Central memory CD8-positive, alpha-beta T cell (primary cell): Measurements from ENCODE around the gene CARD11.

Experiments used
- ATAC-seq: fragments of 150-1000 bp; cut with Tn5 transposase; replicated peaks from 2 replicates; pipeline ENCODE4 v1.10.0; 2022; ENCODE audit warnings: mild to moderate bottlenecking, moderate FRiP score, moderate number of reproducible peaks; ENCODE audit not compliant: poor library complexity, severe bottlenecking; ENCODE audit errors: extremely low read depth
- DNase-seq, 2 donors: peaks; one replicate each; pipeline ENCODE4 v3.0.0; 2021; ENCODE audit warnings: low spot score in 2 of 2
- H3K27ac Mint-ChIP-seq: one replicate; pipeline ENCODE4 v1.8.0; 2022; ENCODE audit warnings: low read depth, mild to moderate bottlenecking, moderate library complexity, mixed read lengths
- H3K27me3 Mint-ChIP-seq: one replicate; pipeline ENCODE4 v1.8.0; 2022; ENCODE audit warnings: mixed read lengths
- H3K36me3 Mint-ChIP-seq: one replicate; pipeline ENCODE4 v1.8.0; 2022; ENCODE audit warnings: mild to moderate bottlenecking, moderate library complexity, mixed read lengths; ENCODE audit not compliant: insufficient read depth
- H3K4me1 Mint-ChIP-seq: one replicate; pipeline ENCODE4 v1.8.0; 2022; ENCODE audit warnings: mixed read lengths
- H3K4me3 Mint-ChIP-seq: one replicate; pipeline ENCODE4 v1.8.0; 2022; ENCODE audit warnings: mild to moderate bottlenecking, moderate library complexity, mixed read lengths
- H3K9me3 Mint-ChIP-seq: one replicate; pipeline ENCODE4 v1.8.0; 2022; ENCODE audit warnings: mixed read lengths

The CARD11 gene

GRCh38 chr7:3043544-3044371, at the start of gene CARD11:
Gene CARD11 (minus strand): TSS chr7:3043867. CDS start chr7:2958506, 85,361 bp downstream.
- H3K4me3 Mint-ChIP-seq: peak within 1 kb of the TSS; percentile 95
- H3K27ac Mint-ChIP-seq: peak within 1 kb of the TSS; percentile 91
- ATAC-seq (peak; percentile 65), DNase-seq (peak in 1 of 2 donors; percentile 23)
- no peaks in the 10 kb centered on the region for H3K27me3 Mint-ChIP-seq
- peaks cover 48% of the 10 kb centered on the region for H3K4me1 Mint-ChIP-seq
- H3K36me3 Mint-ChIP-seq: peaks cover 28% of the 10 kb centered on the region
- no peaks in the 10 kb centered on the region for H3K9me3 Mint-ChIP-seq

GRCh38 chr7:3092468-3092867, 48.8 kb upstream of the CARD11 start:
- Mint-ChIP-seq H3K36me3 (peaks cover 10% of the 10 kb centered on the region), H3K4me1 (peaks cover 60% of the 10 kb centered on the region), H3K27ac (peak overlapping the region; percentile 92), H3K4me3 (peak overlapping the region; percentile 57), H3K9me3 (no peaks in the 10 kb centered on the region), H3K27me3 (no peaks in the 10 kb centered on the region)
- peak; percentile 33 to 73 for DNase-seq
- peak; percentile 86 for ATAC-seq

- Mint-ChIP-seq H3K27me3 (no peaks in the 10 kb centered on the region), H3K4me1 (peaks cover 60% of the 10 kb centered on the region), H3K36me3 (peaks cover 10% of the 10 kb centered on the region), H3K27ac (peak overlapping the region; percentile 92), H3K4me3 (peak overlapping the region; percentile 57), H3K9me3 (no peaks in the 10 kb centered on the region)
- ATAC-seq (no peak), DNase-seq (no peak)
Observed at GRCh38 chr7:3091631-3092030, 48.0 kb upstream of the CARD11 start.

GRCh38 chr7:3089493-3089892, 45.8 kb upstream of the CARD11 start:
- ATAC-seq: no peak
- Mint-ChIP-seq H3K4me1 (peaks cover 55% of the 10 kb centered on the region), H3K4me3 (peak overlapping the region; percentile 20), H3K36me3 (peaks cover 4% of the 10 kb centered on the region), H3K27ac (peak overlapping the region; percentile 87), H3K27me3 (no peaks in the 10 kb centered on the region), H3K9me3 (no peaks in the 10 kb centered on the region)
- DNase-seq: no peak

DNA sequence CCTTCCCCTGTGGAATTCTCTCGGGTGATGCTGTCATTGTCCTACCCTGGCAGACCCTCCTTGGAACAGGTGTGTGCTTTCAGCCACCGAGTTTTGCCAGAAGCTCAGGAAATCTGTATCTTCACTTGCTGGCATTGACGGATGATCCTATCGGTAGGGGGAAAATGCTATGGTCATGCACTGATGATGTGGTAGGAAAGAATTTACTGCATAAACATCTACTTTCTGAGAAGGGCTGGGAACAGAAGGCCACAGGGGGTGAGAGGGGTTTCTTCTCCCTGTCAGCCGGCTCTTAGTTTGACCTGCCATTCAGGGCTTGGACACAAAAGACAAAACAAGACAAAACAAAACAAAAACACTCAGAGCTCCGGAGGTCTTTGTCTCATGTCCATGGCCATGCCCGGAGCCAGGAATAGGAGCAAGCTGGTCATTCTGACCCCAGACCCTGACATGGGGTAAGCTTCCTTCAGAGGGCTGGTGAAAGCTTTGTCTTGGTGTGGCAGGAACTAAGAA, 43.6 kb upstream of the CARD11 start:
- Mint-ChIP-seq H3K9me3 (no peaks in the 10 kb centered on the region), H3K4me3 (no peak overlapping the region), H3K27me3 (no peaks in the 10 kb centered on the region), H3K36me3 (peaks cover 3% of the 10 kb centered on the region), H3K4me1 (peaks cover 34% of the 10 kb centered on the region), H3K27ac (peak overlapping the region; percentile 9)
- no peak for DNase-seq
- ATAC-seq: no peak

DNA sequence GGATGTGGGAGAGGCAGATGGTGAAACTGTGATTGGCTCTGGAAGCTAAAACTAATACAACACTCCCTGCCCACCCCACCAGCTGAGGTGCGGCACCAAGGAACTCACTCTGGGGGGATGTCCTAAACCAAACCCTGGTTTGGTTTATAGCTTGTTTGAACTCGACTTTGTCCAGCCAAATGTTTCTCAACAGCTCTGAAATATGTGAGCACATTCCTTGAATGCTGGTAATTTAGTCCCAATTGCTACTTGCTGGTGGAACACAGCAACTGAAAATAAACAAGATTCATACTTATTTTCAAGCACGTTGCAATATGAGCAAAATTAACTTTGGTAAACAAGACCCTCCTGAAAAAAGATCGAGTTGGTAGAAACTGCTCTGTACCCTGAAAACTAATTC, 39.7 kb upstream of the CARD11 start:
- no peaks in the 10 kb centered on the region for H3K27me3 Mint-ChIP-seq
- H3K36me3 Mint-ChIP-seq: peaks cover 2% of the 10 kb centered on the region
- no peak for ATAC-seq
- no peak overlapping the region for H3K27ac Mint-ChIP-seq
- no peak for DNase-seq
- H3K4me1 Mint-ChIP-seq: peaks cover 5% of the 10 kb centered on the region
- H3K9me3 Mint-ChIP-seq: no peaks in the 10 kb centered on the region
- no peak overlapping the region for H3K4me3 Mint-ChIP-seq

- ATAC-seq (no peak), DNase-seq (no peak)
- Mint-ChIP-seq H3K4me1 (peaks cover 5% of the 10 kb centered on the region), H3K4me3 (no peak overlapping the region), H3K9me3 (no peaks in the 10 kb centered on the region), H3K36me3 (peaks cover 2% of the 10 kb centered on the region), H3K27me3 (no peaks in the 10 kb centered on the region), H3K27ac (no peak overlapping the region)
Observed at GRCh38 chr7:3082831-3083230, 39.2 kb upstream of the CARD11 start.

- DNase-seq: no peak
- no peak overlapping the region for H3K4me3 Mint-ChIP-seq
- peaks cover 2% of the 10 kb centered on the region for H3K36me3 Mint-ChIP-seq
- H3K9me3 Mint-ChIP-seq: no peaks in the 10 kb centered on the region
- no peaks in the 10 kb centered on the region for H3K27me3 Mint-ChIP-seq
- no peak overlapping the region for H3K27ac Mint-ChIP-seq
- peaks cover 5% of the 10 kb centered on the region for H3K4me1 Mint-ChIP-seq
- no peak for ATAC-seq
Observed at GRCh38 chr7:3082386-3082785, 38.7 kb upstream of the CARD11 start.

DNA sequence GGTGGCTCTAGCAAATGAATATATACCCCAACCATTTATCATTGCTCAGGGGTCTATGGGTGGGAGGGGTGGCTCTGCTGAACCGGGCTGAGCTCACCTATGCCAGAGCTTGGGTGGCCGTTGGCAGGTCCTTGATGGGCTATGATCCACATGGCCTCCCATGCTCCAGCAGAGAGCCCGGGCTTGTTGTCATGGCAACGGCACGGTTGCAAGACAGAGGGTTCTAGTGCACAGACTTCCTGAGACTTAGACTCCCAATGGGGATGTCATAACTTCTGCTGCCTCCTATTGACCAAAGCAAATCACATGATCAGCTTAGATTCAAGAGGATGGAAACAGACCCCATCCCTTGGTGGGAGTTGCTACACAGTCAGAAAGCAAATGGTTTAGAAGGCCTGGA, 36.4 kb upstream of the CARD11 start:
- Mint-ChIP-seq H3K4me1 (no peaks in the 10 kb centered on the region), H3K4me3 (no peak overlapping the region), H3K27me3 (no peaks in the 10 kb centered on the region), H3K36me3 (peaks cover 2% of the 10 kb centered on the region), H3K9me3 (no peaks in the 10 kb centered on the region), H3K27ac (no peak overlapping the region)
- ATAC-seq (no peak), DNase-seq (no peak)

GRCh38 chr7:3078514-3078913, 34.8 kb upstream of the CARD11 start:
- no peaks in the 10 kb centered on the region for H3K9me3 Mint-ChIP-seq
- H3K27ac Mint-ChIP-seq: no peak overlapping the region
- H3K27me3 Mint-ChIP-seq: no peaks in the 10 kb centered on the region
- no peak for DNase-seq
- peaks cover 5% of the 10 kb centered on the region for H3K4me1 Mint-ChIP-seq
- no peak overlapping the region for H3K4me3 Mint-ChIP-seq
- peaks cover 2% of the 10 kb centered on the region for H3K36me3 Mint-ChIP-seq
- ATAC-seq: no peak

GRCh38 chr7:3076700-3077099, 33.0 kb upstream of the CARD11 start:
- Mint-ChIP-seq H3K36me3 (peaks cover 3% of the 10 kb centered on the region), H3K4me3 (no peak overlapping the region), H3K4me1 (peaks cover 15% of the 10 kb centered on the region), H3K27ac (no peak overlapping the region), H3K9me3 (no peaks in the 10 kb centered on the region), H3K27me3 (no peaks in the 10 kb centered on the region)
- ATAC-seq (no peak), DNase-seq (no peak)

GRCh38 chr7:3076163-3076562, 32.5 kb upstream of the CARD11 start:
- DNase-seq: no peak
- Mint-ChIP-seq H3K4me3 (no peak overlapping the region), H3K27ac (no peak overlapping the region), H3K27me3 (no peaks in the 10 kb centered on the region), H3K9me3 (peaks cover 5% of the 10 kb centered on the region), H3K36me3 (peaks cover 3% of the 10 kb centered on the region), H3K4me1 (peaks cover 20% of the 10 kb centered on the region)
- ATAC-seq: no peak

DNA sequence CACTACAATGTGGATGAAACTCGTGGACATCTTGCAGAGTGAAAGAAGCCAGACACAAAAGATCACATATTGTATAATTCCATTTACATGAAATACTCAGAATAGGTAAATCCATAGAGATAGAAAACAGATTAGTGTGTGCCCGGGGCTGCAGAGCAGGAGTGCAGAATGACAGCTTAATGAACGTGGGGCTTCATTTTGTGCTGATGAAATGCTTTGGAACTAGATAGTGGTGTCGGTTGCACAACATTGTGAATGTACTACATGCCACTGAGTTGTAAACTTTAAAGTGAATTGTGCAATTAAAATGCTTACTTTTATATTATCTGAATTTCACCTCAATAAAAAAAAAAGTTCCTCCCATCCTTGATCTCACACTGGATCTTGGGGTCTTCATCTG, 31.8 kb upstream of the CARD11 start:
- Mint-ChIP-seq H3K9me3 (peaks cover 9% of the 10 kb centered on the region), H3K4me1 (peaks cover 27% of the 10 kb centered on the region), H3K4me3 (no peak overlapping the region), H3K36me3 (peaks cover 7% of the 10 kb centered on the region), H3K27ac (no peak overlapping the region), H3K27me3 (no peaks in the 10 kb centered on the region)
- no peak for ATAC-seq
- no peak for DNase-seq
